Tibial artery (tissue), 4 donors: ENCODE data around the gene NISCH.

Source experiments
- DNase-seq, 2 donors: peaks; one replicate each; pipeline ENCODE4 v3.0.0-alpha.2; 2019
- H3K27ac ChIP-seq, 2 donors: fragments of 200-600 bp; sonication (generic) in 1 of 2; 1 replicate in 1 of 2; 2 replicates in 1 of 2; pipeline ENCODE4 v1.5.1; 2018 to 2019; ENCODE audit warnings: mild to moderate bottlenecking in 1 of 2
- H3K27me3 ChIP-seq, 2 donors: fragments of 200-600 bp; sonication (generic) in 1 of 2; one replicate each; pipeline versions ENCODE4 v1.5.1 to v1.6.0; 2016 to 2019
- H3K36me3 ChIP-seq, 3 donors: fragments of 200-600 bp; sonication (generic) in 2 of 3; one replicate each; pipeline ENCODE4 v1.5.1; 2016 to 2019; ENCODE audit warnings: mild to moderate bottlenecking in 2 of 3
- H3K4me1 ChIP-seq, 4 donors: fragments of 200-600 bp; sonication (generic) in 2 of 4; 1 replicate in 3 of 4; 2 replicates in 1 of 4; pipeline ENCODE4 v1.5.1; 2016 to 2019
- H3K4me3 ChIP-seq, 2 donors: fragments of 200-600 bp; sonication (generic) in 1 of 2; 1 replicate in 1 of 2; 2 replicates in 1 of 2; pipeline ENCODE4 v1.5.1; 2018 to 2019; ENCODE audit warnings: mild to moderate bottlenecking in 2 of 2
- H3K9me3 ChIP-seq, 3 donors: fragments of 200-600 bp; sonication (generic) in 1 of 3; one replicate each; pipeline ENCODE4 v1.5.1; 2016 to 2019
- intact Hi-C: fragments of 100-400 bp; cut with DNase I; formaldehyde crosslinking; loops from one replicate; pipeline ENCODE4 v1.15.0; 2023; ENCODE audit warnings: low total_unique reads
- TF ChIP-seq, protein P1 (sequence below), 2 experiments: fragments of 200-600 bp in 1 of 2; fragments of 450-650 bp in 1 of 2; IDR thresholded peaks; one replicate each; pipeline ENCODE4 v1.5.1; 2017 to 2019; ENCODE audit warnings: antibody characterized with exemption in 2 of 2, mild to moderate bottlenecking in 1 of 2, moderate library complexity in 1 of 2

The NISCH gene

DNA sequence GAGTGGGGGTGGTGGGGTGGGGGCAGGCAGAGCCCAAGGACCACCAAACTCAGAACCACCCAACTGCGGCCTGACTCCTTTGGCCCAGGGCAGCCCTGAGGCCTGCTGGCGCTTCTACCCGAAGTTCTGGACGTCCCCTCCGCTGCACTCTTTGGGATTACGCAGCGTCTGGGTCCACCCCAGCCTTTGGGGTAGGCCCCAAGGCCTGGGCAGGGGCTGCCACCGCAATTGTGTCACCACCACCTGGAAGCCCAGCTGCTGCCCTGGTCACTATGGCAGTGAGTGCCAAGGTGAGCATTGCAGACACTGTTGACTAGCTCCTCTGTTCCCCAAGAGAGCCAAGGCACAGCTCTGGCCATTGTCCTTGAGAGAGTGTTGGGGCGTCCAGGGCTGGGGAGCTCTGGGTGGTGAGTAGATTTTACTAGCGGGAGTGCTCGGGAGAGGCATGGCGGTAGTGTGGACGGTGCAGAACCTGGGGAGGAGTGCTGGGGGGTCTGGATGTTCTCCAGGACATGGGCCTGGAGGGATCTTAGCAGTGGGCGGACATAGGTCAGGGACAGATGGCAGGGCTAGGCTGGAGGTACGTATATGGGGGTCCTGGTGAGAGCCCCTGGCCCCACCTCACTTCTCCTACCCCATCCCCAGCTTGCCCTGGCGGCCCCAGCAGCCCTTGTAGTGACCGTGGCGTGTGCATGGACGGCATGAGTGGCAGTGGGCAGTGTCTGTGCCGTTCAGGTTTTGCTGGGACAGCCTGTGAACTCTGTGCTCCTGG lies 65.5 kb downstream of the NISCH start:
- intact Hi-C loops, result no loop called here
- no peak for DNase-seq
- TF ChIP-seq, protein P1, sequence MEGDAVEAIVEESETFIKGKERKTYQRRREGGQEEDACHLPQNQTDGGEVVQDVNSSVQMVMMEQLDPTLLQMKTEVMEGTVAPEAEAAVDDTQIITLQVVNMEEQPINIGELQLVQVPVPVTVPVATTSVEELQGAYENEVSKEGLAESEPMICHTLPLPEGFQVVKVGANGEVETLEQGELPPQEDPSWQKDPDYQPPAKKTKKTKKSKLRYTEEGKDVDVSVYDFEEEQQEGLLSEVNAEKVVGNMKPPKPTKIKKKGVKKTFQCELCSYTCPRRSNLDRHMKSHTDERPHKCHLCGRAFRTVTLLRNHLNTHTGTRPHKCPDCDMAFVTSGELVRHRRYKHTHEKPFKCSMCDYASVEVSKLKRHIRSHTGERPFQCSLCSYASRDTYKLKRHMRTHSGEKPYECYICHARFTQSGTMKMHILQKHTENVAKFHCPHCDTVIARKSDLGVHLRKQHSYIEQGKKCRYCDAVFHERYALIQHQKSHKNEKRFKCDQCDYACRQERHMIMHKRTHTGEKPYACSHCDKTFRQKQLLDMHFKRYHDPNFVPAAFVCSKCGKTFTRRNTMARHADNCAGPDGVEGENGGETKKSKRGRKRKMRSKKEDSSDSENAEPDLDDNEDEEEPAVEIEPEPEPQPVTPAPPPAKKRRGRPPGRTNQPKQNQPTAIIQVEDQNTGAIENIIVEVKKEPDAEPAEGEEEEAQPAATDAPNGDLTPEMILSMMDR (IDR thresholded peaks at IDR 0.05), result no peak
- Histone ChIP-seq H3K4me3 (no peak overlapping the region), H3K27ac (no peak overlapping the region), H3K27me3 (no peaks in the 10 kb centered on the region), H3K4me1 (peaks cover 0 to 26% (median 18%) of the 10 kb centered on the region in 4 donors), H3K9me3 (no peaks in the 10 kb centered on the region), H3K36me3 (peaks cover 0 to 15% (median 11%) of the 10 kb centered on the region in 3 donors)

DNA sequence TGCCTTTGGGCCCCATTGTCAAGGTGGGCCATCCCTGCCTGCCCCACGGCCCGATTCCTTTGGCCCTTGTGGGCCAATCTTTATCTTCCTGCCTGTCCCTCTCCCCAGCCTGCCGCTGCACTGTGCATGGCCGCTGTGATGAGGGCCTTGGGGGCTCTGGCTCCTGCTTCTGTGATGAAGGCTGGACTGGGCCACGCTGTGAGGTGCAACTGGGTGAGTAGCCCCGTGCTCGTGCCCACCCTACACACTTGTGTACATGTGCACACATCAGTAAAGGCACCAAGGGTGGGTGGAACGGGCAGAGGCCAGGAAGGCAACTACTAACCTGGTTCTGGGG lies 66.1 kb downstream of the NISCH start:
- H3K27me3 ChIP-seq, result no peaks in the 10 kb centered on the region
- TF ChIP-seq, protein P1 (IDR thresholded peaks at IDR 0.05), result no peak
- peaks cover 0 to 31% (median 24%) of the 10 kb centered on the region in 4 donors for H3K4me1 ChIP-seq
- no peak overlapping the region for H3K4me3 ChIP-seq
- intact Hi-C loops, result no loop called here
- H3K9me3 ChIP-seq, result no peaks in the 10 kb centered on the region
- H3K27ac ChIP-seq, result no peak overlapping the region
- H3K36me3 ChIP-seq, result peaks cover 0 to 15% (median 11%) of the 10 kb centered on the region in 3 donors
- DNase-seq, result no peak

DNA sequence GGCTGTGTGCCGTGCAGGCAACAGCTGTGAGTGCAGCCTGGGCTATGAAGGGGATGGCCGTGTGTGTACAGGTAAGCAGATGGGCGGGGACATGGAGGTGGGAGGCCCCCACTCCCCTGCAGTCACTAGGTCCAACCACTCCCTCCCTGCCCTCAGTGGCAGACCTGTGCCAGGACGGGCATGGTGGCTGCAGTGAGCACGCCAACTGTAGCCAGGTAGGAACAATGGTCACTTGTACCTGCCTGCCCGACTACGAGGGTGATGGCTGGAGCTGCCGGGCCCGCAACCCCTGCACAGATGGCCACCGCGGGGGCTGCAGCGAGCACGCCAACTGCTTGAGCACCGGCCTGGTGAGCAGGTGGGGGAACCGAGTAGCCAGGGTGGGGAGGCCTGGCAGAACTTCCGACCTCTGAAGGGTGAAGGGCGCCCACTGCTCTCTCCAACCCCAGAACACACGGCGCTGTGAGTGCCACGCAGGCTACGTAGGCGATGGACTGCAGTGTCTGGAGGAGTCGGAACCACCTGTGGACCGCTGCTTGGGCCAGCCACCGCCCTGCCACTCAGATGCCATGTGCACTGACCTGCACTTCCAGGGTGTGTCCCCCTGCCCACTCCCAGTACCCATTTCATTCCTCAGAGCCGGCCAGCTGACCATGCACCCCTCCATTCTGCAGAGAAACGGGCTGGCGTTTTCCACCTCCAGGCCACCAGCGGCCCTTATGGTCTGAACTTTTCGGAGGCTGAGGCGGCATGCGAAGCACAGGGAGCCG lies 66.7 kb downstream of the NISCH start:
- intact Hi-C loops, result no loop called here
- TF ChIP-seq, protein P1 (IDR thresholded peaks at IDR 0.05), result no peak
- Histone ChIP-seq H3K9me3 (no peaks in the 10 kb centered on the region), H3K4me1 (peaks cover 0 to 38% (median 27%) of the 10 kb centered on the region in 4 donors), H3K4me3 (no peak overlapping the region), H3K27ac (no peak overlapping the region), H3K36me3 (peaks cover 0 to 18% (median 15%) of the 10 kb centered on the region in 3 donors), H3K27me3 (no peaks in the 10 kb centered on the region)
- DNase-seq, result no peak

DNA sequence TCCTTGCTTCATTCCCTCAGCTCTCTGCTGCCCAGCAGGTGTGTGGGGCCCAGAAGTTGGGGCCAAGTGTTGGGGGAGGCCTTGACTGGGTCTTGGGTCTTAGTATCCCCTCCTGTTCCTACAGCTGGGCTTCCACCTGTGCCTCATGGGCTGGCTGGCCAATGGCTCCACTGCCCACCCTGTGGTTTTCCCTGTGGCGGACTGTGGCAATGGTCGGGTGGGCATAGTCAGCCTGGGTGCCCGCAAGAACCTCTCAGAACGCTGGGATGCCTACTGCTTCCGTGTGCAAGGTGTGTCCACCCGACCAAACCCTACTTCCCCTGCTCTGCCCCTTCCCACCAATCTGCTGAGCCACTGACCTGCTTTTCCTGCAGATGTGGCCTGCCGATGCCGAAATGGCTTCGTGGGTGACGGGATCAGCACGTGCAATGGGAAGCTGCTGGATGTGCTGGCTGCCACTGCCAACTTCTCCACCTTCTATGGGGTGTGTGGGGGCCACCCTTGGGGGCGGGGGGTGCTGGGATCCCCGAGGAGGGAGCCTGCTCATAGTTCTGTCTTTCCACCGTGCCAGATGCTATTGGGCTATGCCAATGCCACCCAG lies 67.3 kb downstream of the NISCH start:
- intact Hi-C loops, result no loop called here
- Histone ChIP-seq H3K36me3 (peaks cover 0 to 25% (median 22%) of the 10 kb centered on the region in 3 donors), H3K4me3 (no peak overlapping the region), H3K9me3 (no peaks in the 10 kb centered on the region), H3K27me3 (no peaks in the 10 kb centered on the region), H3K27ac (no peak overlapping the region), H3K4me1 (peaks cover 0 to 42% (median 28%) of the 10 kb centered on the region in 4 donors)
- DNase-seq, result peak in 1 of 2 donors; percentile 60
- TF ChIP-seq, protein P1 (IDR thresholded peaks at IDR 0.05), result no peak

DNA sequence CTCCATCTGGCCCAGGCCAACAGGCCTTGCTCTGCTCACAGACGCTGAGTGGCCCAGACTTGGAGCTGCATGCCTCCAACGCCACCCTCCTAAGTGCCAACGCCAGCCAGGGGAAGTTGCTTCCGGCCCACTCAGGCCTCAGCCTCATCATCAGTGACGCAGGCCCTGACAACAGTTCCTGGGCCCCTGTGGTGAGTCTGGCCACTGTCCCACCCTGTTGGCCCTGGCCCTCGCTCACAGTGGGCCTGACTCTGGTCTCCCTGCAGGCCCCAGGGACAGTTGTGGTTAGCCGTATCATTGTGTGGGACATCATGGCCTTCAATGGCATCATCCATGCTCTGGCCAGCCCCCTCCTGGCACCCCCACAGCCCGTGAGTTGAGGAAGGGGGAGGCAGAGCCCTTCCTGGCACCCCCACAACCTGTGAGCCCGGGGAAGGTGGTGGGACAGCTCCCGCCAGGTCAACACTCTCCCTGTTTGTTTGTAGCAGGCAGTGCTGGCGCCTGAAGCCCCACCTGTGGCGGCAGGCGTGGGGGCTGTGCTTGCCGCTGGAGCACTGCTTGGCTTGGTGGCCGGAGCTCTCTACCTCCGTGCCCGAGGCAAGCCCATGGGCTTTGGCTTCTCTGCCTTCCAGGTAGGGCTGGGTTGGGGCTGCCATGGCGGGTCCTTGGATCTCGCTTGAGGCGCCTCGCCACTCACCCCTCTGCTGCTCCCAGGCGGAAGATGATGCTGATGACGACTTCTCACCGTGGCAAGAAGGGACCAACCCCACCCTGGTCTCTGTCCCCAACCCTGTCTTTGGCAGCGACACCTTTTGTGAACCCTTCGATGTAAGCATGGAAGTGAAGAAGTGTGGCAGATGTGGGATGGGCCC lies 68.2 kb downstream of the NISCH start:
- no peaks in the 10 kb centered on the region for H3K9me3 ChIP-seq
- H3K4me1 ChIP-seq, result peaks cover 0 to 39% (median 28%) of the 10 kb centered on the region in 4 donors
- intact Hi-C loops, result no loop called here
- no peak overlapping the region for H3K4me3 ChIP-seq
- TF ChIP-seq, protein P1 (IDR thresholded peaks at IDR 0.05), result no peak
- H3K27me3 ChIP-seq, result no peaks in the 10 kb centered on the region
- peaks cover 0 to 30% (median 27%) of the 10 kb centered on the region in 3 donors for H3K36me3 ChIP-seq
- DNase-seq, result peak in 1 of 2 donors; percentile 64
- peak overlapping the region in 1 of 2 donors; percentile 92 for H3K27ac ChIP-seq
